Hepatocyte (in vitro differentiated cells): Measurements from ENCODE around the gene RAPGEFL1.

ENCODE experiments used
- CTCF ChIP-seq: fragments of 200-600 bp; sonication (generic); IDR thresholded peaks from 2 replicates; pipeline ENCODE4 v1.5.1; 2016; ENCODE audit warnings: antibody characterized with exemption, mild to moderate bottlenecking; ENCODE audit not compliant: poor library complexity
- EZH2 ChIP-seq: fragments of 200-600 bp; sonication (generic); IDR thresholded peaks from 2 replicates; pipeline ENCODE4 v1.6.1; 2016; ENCODE audit warnings: antibody characterized with exemption, mild to moderate bottlenecking, borderline replicate concordance

DNA sequence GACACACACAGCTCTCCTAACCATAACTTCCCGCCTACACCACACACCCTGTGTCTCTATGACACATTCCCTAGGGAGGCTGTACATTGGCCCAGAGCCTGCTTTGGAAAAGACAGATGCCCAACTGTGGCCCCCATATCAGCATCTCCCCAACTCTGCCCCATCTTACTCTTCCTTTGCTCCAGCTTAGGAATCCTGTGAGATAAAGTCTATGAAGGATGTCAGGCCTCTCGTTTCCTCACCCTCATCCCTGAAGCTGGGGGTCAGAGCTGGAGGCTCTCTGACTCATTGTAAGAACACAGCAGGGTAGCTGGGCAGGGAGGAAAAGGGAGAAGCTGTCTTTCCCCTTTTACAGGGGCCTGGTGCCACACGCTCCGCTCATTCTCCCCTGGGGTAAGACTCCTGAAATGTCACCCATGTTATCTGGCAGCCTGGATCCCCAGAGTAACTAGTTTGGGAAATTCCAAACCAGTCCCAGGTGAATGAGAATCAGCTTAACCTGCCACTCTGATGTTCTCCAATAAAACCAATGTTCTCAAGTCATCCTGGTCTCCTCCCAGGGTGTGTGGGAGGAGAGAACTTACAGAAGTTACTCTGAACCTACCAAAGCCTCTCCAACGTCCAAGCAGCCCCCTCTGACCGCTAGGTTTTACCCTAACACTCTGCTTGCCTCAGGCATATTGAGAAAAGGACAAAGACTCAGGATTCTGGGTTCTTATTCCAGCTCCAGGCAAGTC, 2.8 kb downstream of the RAPGEFL1 start:
- TF ChIP-seq CTCF (no peak), EZH2 (no peak)
